A549 treated with dexamethasone at 1 μM for 4 hours (cell line): ENCODE measurements around the gene MTX1. TPM values are rescaled to one million over a fixed set of nuclear protein-coding genes. Genes with fewer than 3 reads are reported as not detected.

Source experiments
- total RNA-seq: library from RNA; stranded (reverse); fragments of 200-300 nt; extraction: Qiagen RNA extraction; gene quantifications from 5 replicates; pipeline ENCODE4 v1.2.3, GENCODE V29; 2022

Gene MTX1, protein sequence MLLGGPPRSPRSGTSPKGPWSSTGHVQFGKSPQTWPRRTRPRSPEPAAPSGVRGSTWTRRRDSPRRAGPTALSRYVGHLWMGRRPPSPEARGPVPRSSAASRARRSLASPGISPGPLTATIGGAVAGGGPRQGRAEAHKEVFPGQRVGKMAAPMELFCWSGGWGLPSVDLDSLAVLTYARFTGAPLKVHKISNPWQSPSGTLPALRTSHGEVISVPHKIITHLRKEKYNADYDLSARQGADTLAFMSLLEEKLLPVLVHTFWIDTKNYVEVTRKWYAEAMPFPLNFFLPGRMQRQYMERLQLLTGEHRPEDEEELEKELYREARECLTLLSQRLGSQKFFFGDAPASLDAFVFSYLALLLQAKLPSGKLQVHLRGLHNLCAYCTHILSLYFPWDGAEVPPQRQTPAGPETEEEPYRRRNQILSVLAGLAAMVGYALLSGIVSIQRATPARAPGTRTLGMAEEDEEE
- total RNA-seq: 64.1 to 69.8 TPM (median 65.5 TPM) in 5 replicates

DNA sequence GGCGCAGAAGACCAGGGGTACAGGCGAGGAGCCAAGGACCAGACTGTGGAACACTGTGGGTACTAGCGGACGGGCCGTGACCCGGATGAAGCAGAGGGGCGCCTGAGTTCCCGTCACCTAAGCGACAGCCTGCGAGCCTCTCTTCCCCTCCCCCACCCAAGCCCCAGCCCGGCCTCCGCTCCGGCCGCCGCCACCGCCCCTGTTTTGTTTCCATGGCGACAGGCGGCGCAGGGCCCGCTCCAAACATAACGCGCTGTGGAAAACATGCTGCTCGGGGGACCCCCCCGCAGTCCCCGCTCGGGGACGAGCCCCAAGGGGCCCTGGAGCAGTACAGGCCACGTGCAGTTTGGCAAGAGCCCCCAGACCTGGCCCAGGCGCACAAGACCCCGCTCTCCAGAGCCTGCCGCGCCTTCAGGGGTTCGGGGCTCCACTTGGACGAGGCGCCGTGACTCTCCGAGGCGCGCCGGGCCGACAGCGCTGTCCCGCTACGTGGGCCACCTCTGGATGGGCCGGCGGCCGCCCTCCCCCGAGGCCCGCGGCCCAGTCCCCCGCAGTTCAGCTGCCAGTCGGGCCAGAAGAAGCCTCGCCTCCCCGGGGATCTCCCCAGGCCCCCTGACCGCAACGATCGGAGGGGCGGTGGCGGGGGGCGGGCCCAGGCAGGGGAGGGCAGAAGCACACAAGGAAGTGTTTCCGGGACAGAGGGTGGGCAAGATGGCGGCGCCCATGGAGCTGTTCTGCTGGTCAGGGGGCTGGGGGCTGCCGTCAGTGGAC lies at the start of gene MTX1:
Gene MTX1 (plus strand): TSS at position 155 of the 771 bp plus-strand sequence. CDS start 110 bp downstream, at position 265.

DNA sequence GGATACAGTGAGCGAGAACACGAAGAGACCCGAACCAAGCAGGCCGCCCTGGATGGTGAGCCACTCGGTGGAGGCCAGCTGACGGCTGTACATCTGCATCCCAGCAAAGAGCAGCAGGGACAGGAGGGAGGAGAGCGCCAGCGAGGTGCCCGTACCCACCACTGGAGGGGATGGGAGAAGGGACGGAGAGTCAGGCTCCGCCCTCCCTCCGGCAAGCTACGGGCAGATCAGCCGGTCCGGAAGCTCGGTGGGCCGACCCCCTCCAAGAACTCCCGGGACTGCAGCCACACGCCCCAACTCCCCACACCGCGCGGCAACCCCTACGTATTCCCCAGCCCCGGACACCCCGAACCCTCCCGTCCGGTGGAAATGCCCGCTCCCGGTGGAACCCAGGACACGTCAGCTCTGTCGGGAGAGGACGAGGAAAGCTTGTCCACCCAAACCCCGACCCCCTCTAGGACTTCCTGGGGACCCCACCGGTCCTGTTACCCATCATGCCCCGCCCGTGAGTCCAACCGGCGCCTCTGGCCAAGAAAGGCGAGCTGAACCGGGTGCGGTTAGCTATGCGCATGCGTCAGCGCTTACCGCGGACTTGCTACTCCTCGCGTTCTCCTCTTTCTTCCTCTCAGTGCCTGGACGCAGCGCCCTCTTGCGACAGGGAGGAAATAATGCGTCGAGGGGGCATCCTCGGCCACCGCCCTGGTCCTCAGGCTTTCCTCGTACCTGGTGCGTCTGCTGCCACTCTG lies 35.6 kb upstream of the MTX1 start, which contains the start of gene KRTCAP2:
Gene KRTCAP2 (minus strand): TSS at position 573 of the 746 bp plus-strand sequence. CDS start 80 bp downstream, at position 493.

DNA sequence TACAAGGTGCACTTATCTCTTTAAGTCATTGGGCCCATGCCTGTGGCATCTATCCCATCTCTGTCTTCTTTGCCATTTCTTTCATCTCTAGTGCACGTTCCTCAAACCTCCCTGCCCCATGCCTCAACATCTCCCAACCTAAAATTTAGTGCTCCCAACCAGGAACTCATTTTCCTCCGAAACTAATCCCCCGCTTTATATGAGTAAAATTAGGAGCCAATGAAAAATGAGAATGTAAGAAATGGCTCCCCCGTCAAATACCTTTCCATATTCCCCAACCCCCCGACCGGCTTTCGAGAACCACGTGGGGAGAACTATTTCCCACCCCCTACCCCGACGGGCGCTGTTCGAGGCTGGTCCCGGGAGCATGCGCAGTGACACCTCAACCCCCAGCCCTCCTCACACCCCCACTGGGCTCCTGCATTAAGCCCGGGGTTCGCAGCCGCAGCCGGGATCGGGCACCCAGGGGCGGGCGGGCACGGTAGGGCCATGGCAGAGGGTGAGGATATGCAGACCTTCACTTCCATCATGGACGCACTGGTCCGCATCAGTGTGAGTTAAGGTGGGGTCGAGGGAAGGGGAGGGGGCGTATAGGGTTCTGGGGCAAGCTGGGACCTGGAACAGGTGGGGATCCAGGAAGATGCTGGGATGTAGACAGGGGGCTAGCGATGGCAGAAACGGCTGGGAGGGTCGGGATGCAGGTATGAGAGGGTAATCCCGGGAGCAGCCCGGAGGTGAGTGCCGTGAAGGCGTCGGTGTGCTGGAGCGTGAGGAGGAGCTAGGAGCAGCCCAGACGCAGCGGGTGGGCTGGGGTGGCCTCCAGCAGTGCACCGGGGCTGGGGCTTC lies 34.8 kb upstream of the MTX1 start, which contains the start of gene TRIM46:
Gene TRIM46 (plus strand): TSS at position 372 of the 846 bp plus-strand sequence. CDS start 118 bp downstream, at position 490.

DNA sequence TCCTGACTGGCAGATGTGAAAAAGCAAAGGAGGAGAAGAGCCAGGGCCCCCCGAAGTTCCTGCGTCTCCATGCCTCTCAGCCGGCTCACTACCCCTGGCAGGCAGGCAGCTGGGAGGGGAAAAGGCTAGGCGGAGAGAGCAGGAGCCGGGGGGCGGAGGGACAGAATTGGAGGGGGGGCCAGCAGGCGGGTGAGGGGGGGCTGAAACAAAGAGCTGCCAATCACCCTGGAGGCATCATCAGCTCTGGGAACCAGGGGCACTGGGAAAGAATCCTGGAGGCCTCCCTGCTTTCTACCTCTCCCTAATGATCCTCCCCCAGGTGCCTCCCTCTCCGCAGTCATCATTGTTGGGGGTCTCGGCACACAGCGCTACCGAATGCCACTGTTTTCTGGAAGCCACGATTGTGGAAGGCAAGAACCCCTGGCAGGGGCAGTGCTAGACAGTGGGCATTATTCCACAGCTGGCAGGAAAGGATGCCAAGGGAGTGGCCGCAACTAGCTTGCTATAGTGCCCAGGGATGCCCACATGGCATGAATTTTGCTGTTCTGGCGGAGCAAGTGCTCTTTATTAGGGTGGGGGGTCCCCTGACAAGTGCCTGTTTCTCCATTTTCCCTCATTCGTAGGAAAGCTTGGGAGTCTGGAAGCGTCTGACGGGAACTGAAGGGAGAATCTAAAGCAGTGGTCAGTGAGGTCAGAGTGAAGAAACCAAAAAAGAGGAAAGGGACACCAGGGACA lies 522 bp upstream of the MTX1 start, which contains the start of gene THBS3:
Gene THBS3 (minus strand): TSS at position 92 of the 735 bp plus-strand sequence. CDS start 21 bp downstream, at position 71.

DNA sequence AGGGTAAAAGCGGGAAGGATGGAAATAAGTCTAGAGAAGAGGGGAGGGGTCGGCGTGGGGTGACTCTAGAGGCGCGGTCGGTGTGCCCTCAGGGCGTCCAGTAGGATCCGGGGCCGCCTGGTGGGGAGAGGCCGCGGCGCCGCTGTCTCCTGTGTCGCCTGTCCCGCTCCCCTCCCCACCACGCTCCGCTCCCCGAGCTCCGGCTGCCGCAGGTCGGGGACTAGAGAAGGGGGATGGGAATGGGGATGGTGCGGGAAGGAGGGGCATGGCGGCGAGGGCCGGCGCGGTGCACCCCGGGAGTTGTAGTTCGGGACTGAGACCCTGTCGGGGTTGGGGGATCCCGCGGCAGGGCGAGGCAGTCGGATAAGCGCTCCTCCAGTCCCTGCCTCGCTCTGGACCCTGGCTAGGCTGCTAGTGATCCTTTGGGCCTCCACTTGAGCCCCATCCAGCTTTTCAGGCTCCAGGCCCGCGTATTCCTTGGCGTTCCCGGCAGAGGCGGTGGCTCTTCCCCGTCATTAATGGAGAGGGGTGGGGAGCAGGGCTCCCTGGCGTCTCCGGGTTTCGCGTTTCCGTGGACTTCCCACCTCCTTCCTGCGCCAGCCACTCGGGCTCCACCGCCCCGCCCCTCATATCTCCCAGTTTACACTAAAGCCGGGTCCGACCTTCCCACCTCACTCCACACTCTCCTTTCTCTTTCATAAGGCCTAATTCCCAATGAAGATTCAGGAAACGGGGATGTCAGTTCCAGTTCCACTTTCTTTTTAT lies 46.9 kb downstream of the MTX1 start, which contains the start of gene ENTREP3:
Gene ENTREP3 (minus strand): TSS at position 241 of the 765 bp plus-strand sequence. CDS start 606 bp downstream, outside the sequence.

DNA sequence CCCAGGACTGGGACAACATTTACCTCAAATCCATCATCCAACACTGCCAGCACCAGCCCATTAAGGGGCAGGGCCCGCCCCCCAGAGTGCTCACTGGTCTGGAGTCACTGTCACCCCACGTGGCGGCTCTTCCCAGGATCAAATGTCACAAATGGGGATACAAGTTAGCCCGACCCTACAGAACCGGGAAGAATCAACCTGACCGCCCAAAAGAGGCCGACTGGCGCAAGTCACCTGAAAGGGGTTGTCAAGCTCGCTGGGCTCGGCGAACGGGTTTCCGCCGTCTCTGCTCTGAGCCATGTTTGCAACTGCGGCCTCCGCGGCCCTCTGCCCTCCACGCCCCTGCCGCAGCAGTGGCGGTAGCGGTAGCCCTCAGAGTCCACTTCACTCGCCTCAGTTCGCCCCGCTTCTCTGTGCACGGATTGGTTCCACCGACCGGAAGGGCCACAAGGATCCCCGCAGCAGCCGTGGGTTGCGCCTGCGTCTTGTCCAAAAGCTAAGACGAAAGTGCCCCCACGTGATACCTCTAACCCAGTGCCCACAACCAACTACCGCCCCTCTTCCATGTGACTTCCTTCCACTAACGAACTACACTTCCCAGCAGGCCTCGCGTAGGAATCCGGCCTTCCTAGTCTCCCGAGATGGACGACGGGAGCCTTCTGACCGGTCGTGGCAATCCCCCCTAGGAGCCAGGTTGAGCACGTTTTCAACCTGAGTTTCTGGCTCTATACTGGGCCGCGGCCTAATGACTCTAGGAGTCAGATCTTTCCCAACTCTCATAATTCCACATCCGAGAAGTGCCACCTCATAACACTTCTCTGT lies 53.6 kb downstream of the MTX1 start, which contains the start of gene SCAMP3:
Gene SCAMP3 (minus strand): TSS at position 509 of the 822 bp plus-strand sequence. CDS start 209 bp downstream, at position 300.

Other genes starting within 250 kb of the MTX1 start
- 19.4 to 23.1 TPM (median 22.1 TPM) in 5 replicates for gene PYGO2, start 246.9 kb upstream of the MTX1 start, total RNA-seq
- 209 to 336 TPM (median 304 TPM) in 5 replicates for gene SHC1, start 237.9 kb upstream of the MTX1 start, total RNA-seq
- 301 to 343 TPM (median 324 TPM) in 5 replicates for gene CKS1B, start 234.0 kb upstream of the MTX1 start, total RNA-seq
- gene FLAD1, start 225.4 kb upstream of the MTX1 start, total RNA-seq: 39.1 to 45.0 TPM (median 43.1 TPM) in 5 replicates
- not detected in 5 replicates for gene LENEP, start 215.1 kb upstream of the MTX1 start, total RNA-seq
- 38.8 to 58.2 TPM (median 53.7 TPM) in 5 replicates for gene ZBTB7B, start 205.9 kb upstream of the MTX1 start, total RNA-seq
- gene DCST2, start 174.9 kb upstream of the MTX1 start, total RNA-seq: 0.30 to 1.1 TPM (median 0.73 TPM) in 5 replicates
- 0.05 to 0.06 TPM (median 0.06 TPM) in 3 of 5 replicates, not detected in the others for gene DCST1, start 174.9 kb upstream of the MTX1 start, total RNA-seq
- gene ADAM15, start 157.4 kb upstream of the MTX1 start, total RNA-seq: 68.8 to 122 TPM (median 111 TPM) in 5 replicates
- 14.0 to 17.2 TPM (median 14.8 TPM) in 5 replicates for gene EFNA4, start 145.0 kb upstream of the MTX1 start, total RNA-seq
- gene EFNA3, start 129.9 kb upstream of the MTX1 start, total RNA-seq: 12.6 to 15.3 TPM (median 13.8 TPM) in 5 replicates
- 16.4 to 24.1 TPM (median 18.9 TPM) in 5 replicates for gene EFNA1, start 80.8 kb upstream of the MTX1 start, total RNA-seq
- 30.9 to 37.0 TPM (median 32.7 TPM) in 5 replicates for gene SLC50A1, start 72.8 kb upstream of the MTX1 start, total RNA-seq
- 63.4 to 82.2 TPM (median 77.7 TPM) in 5 replicates for gene DPM3, start 68.2 kb upstream of the MTX1 start, total RNA-seq
- gene KRTCAP2, start 35.4 kb upstream of the MTX1 start, total RNA-seq: 221 to 270 TPM (median 241 TPM) in 5 replicates
- gene TRIM46, start 34.8 kb upstream of the MTX1 start, total RNA-seq: 1.8 to 2.9 TPM (median 2.5 TPM) in 5 replicates
- gene THBS3, start 798 bp upstream of the MTX1 start, total RNA-seq: 5.1 to 10.0 TPM (median 7.6 TPM) in 5 replicates
- gene ENTREP3, start 46.8 kb downstream of the MTX1 start, total RNA-seq: 24.9 to 39.5 TPM (median 37.9 TPM) in 5 replicates
- gene SCAMP3, start 53.7 kb downstream of the MTX1 start, total RNA-seq: 92.3 to 126 TPM (median 116 TPM) in 5 replicates
- gene CLK2, start 64.8 kb downstream of the MTX1 start, total RNA-seq: 14.9 to 27.8 TPM (median 25.9 TPM) in 5 replicates
- 3.1 to 5.7 TPM (median 5.4 TPM) in 5 replicates for gene HCN3, start 68.8 kb downstream of the MTX1 start, total RNA-seq
- gene PKLR, start 92.7 kb downstream of the MTX1 start, total RNA-seq: not detected in 5 replicates
- gene FDPS, start 100.2 kb downstream of the MTX1 start, total RNA-seq: 164 to 188 TPM (median 168 TPM) in 5 replicates
- 35.2 to 46.8 TPM (median 45.3 TPM) in 5 replicates for gene RUSC1, start 112.2 kb downstream of the MTX1 start, total RNA-seq